Mesendoderm (in vitro differentiated cells): ENCODE results near the gene IGFBP5.

Source experiments
- DNase-seq: peaks from one replicate; pipeline ENCODE4 v3.0.0; 2013
- H2AK5ac ChIP-seq: 2 replicates; pipeline ENCODE4 v1.6.1; 2013; ENCODE audit warnings: low read length, inconsistent platforms
- H2BK120ac ChIP-seq: 2 replicates; pipeline ENCODE4 v1.6.1; 2013; ENCODE audit warnings: low read depth, mild to moderate bottlenecking, low read length, moderate library complexity, mixed read lengths
- H2BK15ac ChIP-seq: replicated peaks from 2 replicates; pipeline ENCODE4 v1.6.1; 2013; ENCODE audit warnings: low read depth, mild to moderate bottlenecking, moderate library complexity
- H2BK5ac ChIP-seq: 2 replicates; pipeline ENCODE4 v1.6.1; 2013; ENCODE audit warnings: low read length, inconsistent platforms
- H3K18ac ChIP-seq: 2 replicates; pipeline ENCODE4 v1.6.1; 2013; ENCODE audit warnings: mild to moderate bottlenecking, low read length, mixed read lengths
- H3K23ac ChIP-seq: one replicate; pipeline ENCODE4 v1.6.1; 2013; ENCODE audit warnings: low read length
- H3K27ac ChIP-seq: 2 replicates; pipeline ENCODE4 v1.5.1; 2013; ENCODE audit warnings: low read depth, mild to moderate bottlenecking, inconsistent platforms, low read length, moderate library complexity
- H3K27me3 ChIP-seq: 2 replicates; pipeline ENCODE4 v1.6.1; 2013; ENCODE audit warnings: low read length, control low read depth, mild to moderate bottlenecking, inconsistent platforms; ENCODE audit not compliant: insufficient read depth, poor library complexity
- H3K36me3 ChIP-seq: 2 replicates; pipeline ENCODE4 v1.6.1; 2013; ENCODE audit warnings: low read length, inconsistent platforms; ENCODE audit not compliant: control insufficient read depth, insufficient read depth
- H3K4ac ChIP-seq: one replicate; pipeline ENCODE4 v1.6.1; 2013; ENCODE audit warnings: low read depth, mild to moderate bottlenecking, low read length, moderate library complexity
- H3K4me1 ChIP-seq: 2 replicates; pipeline ENCODE4 v1.6.1; 2013; ENCODE audit warnings: low read depth, low read length, inconsistent platforms; ENCODE audit not compliant: control insufficient read depth
- H3K4me2 ChIP-seq: 2 replicates; pipeline ENCODE4 v1.6.1; 2013; ENCODE audit warnings: low read length
- H3K4me3 ChIP-seq: 2 replicates; pipeline ENCODE4 v1.5.1; 2013; ENCODE audit warnings: mild to moderate bottlenecking, low read length
- H3K56ac ChIP-seq: one replicate; pipeline ENCODE4 v1.6.1; 2013; ENCODE audit warnings: low read length
- H3K79me1 ChIP-seq: 2 replicates; pipeline ENCODE4 v1.6.1; 2013; ENCODE audit warnings: low read length, inconsistent platforms
- H3K79me2 ChIP-seq: 2 replicates; pipeline ENCODE4 v1.6.1; 2013; ENCODE audit warnings: mild to moderate bottlenecking, low read length; ENCODE audit not compliant: control insufficient read depth, insufficient read depth
- H3K9ac ChIP-seq: 2 replicates; pipeline ENCODE4 v1.6.1; 2013; ENCODE audit warnings: low read length, inconsistent platforms
- H4K5ac ChIP-seq: one replicate; pipeline ENCODE4 v1.6.1; 2013; ENCODE audit warnings: low read length
- H4K8ac ChIP-seq: one replicate; pipeline ENCODE4 v1.6.1; 2013; ENCODE audit warnings: low read depth, mild to moderate bottlenecking, control low read depth, low read length, moderate library complexity
- WGBS: extraction: QIAGEN DNeasy Blood & Tissue Kit; methylation state at CpG from one replicate; pipeline ENCODE4 v1.1.7; 2013; ENCODE audit warnings: low lambda C conversion rate, missing lambda C conversion rate; ENCODE audit not compliant: insufficient coverage; ENCODE audit errors: extremely low coverage; 5-methylcytosine and 5-hydroxymethylcytosine counted together

IGFBP5 gene

GRCh38 chr2:216644842-216645635, 50.3 kb downstream of the IGFBP5 start:
- H3K4me3 ChIP-seq: no peak overlapping the region
- peaks cover 8% of the 10 kb centered on the region for H3K4me1 ChIP-seq
- no peak overlapping the region for H3K27ac ChIP-seq
- no peaks in the 10 kb centered on the region for H3K36me3 ChIP-seq
- peaks cover 6% of the 10 kb centered on the region for H3K79me1 ChIP-seq
- peak; percentile 51 for DNase-seq
- no CpG with 5 or more reads among the region's 4 CpGs for WGBS
- H3K27me3 ChIP-seq: no peaks in the 10 kb centered on the region
- H4K8ac ChIP-seq: no peak overlapping the region
- no peak overlapping the region for H2BK120ac ChIP-seq
- H2BK15ac ChIP-seq: no peak overlapping the region
- no peak overlapping the region for H3K4ac ChIP-seq
- H2AK5ac ChIP-seq: no peak overlapping the region
- no peak overlapping the region for H3K23ac ChIP-seq
- no peak overlapping the region for H4K5ac ChIP-seq
- peaks cover 10% of the 10 kb centered on the region for H3K79me2 ChIP-seq
- H2BK5ac ChIP-seq: no peak overlapping the region
- no peak overlapping the region for H3K18ac ChIP-seq
- H3K4me2 ChIP-seq: no peak overlapping the region
- no peak overlapping the region for H3K9ac ChIP-seq
- H3K56ac ChIP-seq: no peak overlapping the region

DNA sequence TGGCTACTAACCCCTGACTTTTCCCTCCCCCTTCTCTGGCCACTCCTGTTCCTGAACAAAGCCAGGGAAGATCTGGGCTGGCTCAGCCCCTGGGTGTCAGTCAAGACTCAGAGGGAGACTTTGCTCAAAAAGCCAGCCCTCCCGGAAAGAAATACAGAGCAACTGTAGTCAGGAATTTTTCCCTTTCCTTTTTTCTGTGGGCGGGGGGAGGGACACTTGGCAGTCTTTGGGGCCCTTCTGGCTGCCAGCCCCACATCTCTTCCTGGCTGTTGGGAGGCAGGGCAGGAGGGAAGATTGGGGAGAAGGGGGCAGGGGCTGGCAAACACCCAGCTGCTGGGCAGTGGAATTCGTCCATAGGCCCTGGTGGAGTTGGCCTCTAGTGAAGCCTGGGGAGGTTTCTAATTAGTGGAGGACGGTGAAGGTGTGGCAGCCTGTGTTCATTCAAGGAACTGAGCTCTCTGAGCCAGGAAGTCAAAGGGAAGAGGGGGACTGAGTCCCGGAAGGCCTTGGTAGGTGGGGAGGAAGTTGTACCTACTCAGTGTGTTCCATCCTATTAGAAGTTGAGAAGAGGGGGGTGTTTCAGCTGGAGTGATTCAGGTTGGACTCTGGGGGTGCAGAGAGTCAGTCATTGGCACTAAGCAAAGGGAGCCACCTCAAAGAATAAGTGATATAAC, 51.2 kb downstream of the IGFBP5 start:
- Histone ChIP-seq H3K27me3 (no peaks in the 10 kb centered on the region), H2BK15ac (no peak overlapping the region), H3K4me1 (peaks cover 8% of the 10 kb centered on the region), H4K5ac (no peak overlapping the region), H3K4me2 (no peak overlapping the region), H4K8ac (no peak overlapping the region), H3K4me3 (no peak overlapping the region), H3K18ac (no peak overlapping the region), H2AK5ac (no peak overlapping the region), H3K36me3 (no peaks in the 10 kb centered on the region), H2BK120ac (no peak overlapping the region), H3K79me2 (peaks cover 10% of the 10 kb centered on the region), H3K23ac (no peak overlapping the region), H3K4ac (peak overlapping the region; percentile 20), H3K79me1 (peaks cover 6% of the 10 kb centered on the region), H2BK5ac (no peak overlapping the region), H3K56ac (peak overlapping the region; percentile 54), H3K9ac (no peak overlapping the region), H3K27ac (peak overlapping the region; percentile 33)
- no CpG with 5 or more reads among the region's 5 CpGs for WGBS
- DNase-seq: peak; percentile 49

- Histone ChIP-seq H2BK5ac (no peak overlapping the region), H2BK15ac (no peak overlapping the region), H3K56ac (peak overlapping the region; percentile 54), H2AK5ac (no peak overlapping the region), H3K4ac (no peak overlapping the region), H4K5ac (no peak overlapping the region), H2BK120ac (no peak overlapping the region), H3K27me3 (no peaks in the 10 kb centered on the region), H3K27ac (no peak overlapping the region), H3K79me2 (peaks cover 14% of the 10 kb centered on the region), H3K79me1 (peaks cover 8% of the 10 kb centered on the region), H3K9ac (no peak overlapping the region), H4K8ac (no peak overlapping the region), H3K4me2 (no peak overlapping the region), H3K4me1 (peaks cover 10% of the 10 kb centered on the region), H3K23ac (no peak overlapping the region), H3K4me3 (no peak overlapping the region), H3K36me3 (no peaks in the 10 kb centered on the region), H3K18ac (no peak overlapping the region)
- no CpG with 5 or more reads among the region's 3 CpGs for WGBS
- DNase-seq: no peak
Observed at GRCh38 chr2:216637472-216637871, 57.9 kb downstream of the IGFBP5 start.

DNA sequence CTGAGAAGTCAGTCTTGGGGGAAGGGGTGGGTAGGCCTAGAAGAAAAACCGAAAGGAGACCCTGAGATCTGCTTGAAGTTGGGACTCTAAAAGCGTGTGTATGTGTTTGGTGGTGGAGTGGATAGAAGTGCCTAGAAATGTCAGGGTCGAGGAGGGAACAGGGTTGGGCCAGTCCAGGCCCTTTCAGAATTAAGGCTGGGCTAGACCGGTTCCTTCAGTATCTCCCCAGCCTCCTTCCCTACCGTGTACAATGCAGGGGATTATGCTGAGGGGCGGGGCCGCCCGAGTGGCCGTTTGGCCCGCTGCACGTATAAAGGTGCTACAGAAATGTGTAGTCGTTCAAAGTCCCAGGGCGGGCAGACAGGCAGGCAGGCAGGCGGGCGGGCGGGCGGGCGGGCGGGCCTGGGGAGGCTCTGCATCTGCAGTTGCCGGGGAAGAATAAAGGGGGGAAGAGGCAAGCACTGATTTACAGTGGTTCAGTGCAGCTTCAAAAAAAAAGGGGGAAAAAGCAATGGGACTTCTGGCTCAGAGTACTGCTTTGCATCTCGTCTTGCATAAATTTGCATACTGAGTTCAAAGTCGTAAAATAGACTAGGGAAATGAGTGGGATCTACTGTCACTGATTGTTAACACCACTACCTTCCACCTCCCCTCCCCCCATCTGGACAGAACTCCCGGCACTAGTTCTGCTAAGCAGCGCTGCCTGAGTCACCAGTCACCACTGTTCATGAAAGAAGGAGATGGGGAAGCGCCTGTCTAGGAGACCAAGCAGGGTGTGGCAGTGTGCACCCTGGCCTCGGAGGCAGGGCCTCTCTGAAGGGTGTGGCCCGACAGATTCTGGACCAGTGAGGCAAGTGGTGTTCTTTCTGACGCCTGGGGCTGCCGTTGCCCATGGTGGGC, 58.5 kb downstream of the IGFBP5 start:
- Histone ChIP-seq H3K27me3 (no peaks in the 10 kb centered on the region), H3K9ac (peak overlapping the region; percentile 80), H3K4me3 (no peak overlapping the region), H3K4ac (peak overlapping the region; percentile 63), H3K56ac (peak overlapping the region; percentile 81), H3K4me1 (peaks cover 12% of the 10 kb centered on the region), H3K36me3 (no peaks in the 10 kb centered on the region), H2BK5ac (no peak overlapping the region), H3K4me2 (peak overlapping the region; percentile 37), H2BK120ac (no peak overlapping the region), H3K79me2 (peaks cover 13% of the 10 kb centered on the region), H4K8ac (no peak overlapping the region), H3K23ac (no peak overlapping the region), H4K5ac (no peak overlapping the region), H2BK15ac (no peak overlapping the region), H3K27ac (peak overlapping the region; percentile 55), H3K18ac (peak overlapping the region; percentile 8), H3K79me1 (peaks cover 8% of the 10 kb centered on the region), H2AK5ac (no peak overlapping the region)
- DNase-seq: peak; percentile 68
- no CpG with 5 or more reads among the region's 29 CpGs for WGBS

DNA sequence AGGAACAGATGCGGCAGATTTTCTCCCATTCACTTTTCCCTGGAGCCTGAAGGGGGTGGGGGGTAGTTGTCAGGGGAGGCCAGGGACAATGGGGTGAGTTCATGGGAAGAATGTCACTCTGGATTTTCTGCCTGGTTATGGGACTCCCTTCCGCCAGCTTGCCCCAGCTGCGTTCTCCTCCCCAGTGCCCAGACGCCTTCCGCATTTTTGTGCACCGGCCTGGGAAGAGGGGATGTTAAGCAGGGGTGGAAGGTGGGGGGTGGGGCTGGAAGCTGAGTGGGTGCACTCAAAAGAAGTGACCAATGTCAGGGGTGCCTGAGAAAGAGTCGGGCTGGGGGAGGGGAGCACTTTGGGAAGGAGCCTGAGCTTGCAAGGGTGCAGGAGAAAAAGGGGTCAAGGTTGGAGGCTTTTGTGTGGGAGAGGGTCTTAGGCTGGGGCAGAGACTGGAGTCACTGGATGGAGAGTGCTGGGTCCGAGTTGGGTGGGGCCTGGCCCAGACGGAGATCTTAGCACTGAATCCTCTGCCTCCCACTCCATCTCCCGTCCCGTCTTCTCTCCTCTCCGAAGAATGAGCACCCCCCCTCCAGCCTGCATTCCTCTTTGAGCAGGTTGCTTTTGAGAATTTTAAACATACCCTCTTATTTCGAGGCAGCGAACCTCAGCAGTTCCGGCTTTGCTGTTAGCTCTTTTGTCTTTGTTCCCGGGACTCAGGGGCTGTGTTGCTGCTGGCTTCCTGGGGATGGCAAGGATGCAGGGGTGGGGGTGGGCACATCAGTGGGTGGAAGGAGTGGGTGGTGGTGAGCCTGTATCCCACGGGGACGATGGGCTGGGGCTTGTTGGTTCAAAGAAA, 59.4 kb downstream of the IGFBP5 start:
- H3K23ac ChIP-seq: no peak overlapping the region
- H3K18ac ChIP-seq: peak overlapping the region; percentile 8
- no peaks in the 10 kb centered on the region for H3K36me3 ChIP-seq
- H3K27ac ChIP-seq: peak overlapping the region; percentile 55
- no peaks in the 10 kb centered on the region for H3K27me3 ChIP-seq
- no peak overlapping the region for H3K4me3 ChIP-seq
- no peak overlapping the region for H4K5ac ChIP-seq
- no peak overlapping the region for H4K8ac ChIP-seq
- no CpG with 5 or more reads among the region's 18 CpGs for WGBS
- H2BK15ac ChIP-seq: peak overlapping the region; percentile 37
- peak overlapping the region; percentile 81 for H3K56ac ChIP-seq
- peaks cover 8% of the 10 kb centered on the region for H3K79me1 ChIP-seq
- H3K9ac ChIP-seq: peak overlapping the region; percentile 80
- no peak overlapping the region for H2BK5ac ChIP-seq
- H2BK120ac ChIP-seq: no peak overlapping the region
- H3K4ac ChIP-seq: peak overlapping the region; percentile 63
- H3K4me2 ChIP-seq: peak overlapping the region; percentile 37
- H3K79me2 ChIP-seq: peaks cover 13% of the 10 kb centered on the region
- H3K4me1 ChIP-seq: peaks cover 12% of the 10 kb centered on the region
- H2AK5ac ChIP-seq: no peak overlapping the region
- DNase-seq: peak; percentile 75
